Osteocyte (in vitro differentiated cells): ENCODE results near the gene PTPA. TPM values are rescaled to one million over a fixed set of nuclear protein-coding genes. Genes with fewer than 3 reads are reported as not detected.

ENCODE experiments used
- DNase-seq: peaks from one replicate; pipeline ENCODE4 v3.0.0; 2021; ENCODE audit warnings: mixed read lengths; ENCODE audit not compliant: unreplicated experiment; ENCODE audit errors: extremely low spot score
- H3K27ac Mint-ChIP-seq: one replicate; pipeline ENCODE4 v1.8.0; 2021; ENCODE audit warnings: mild to moderate bottlenecking, mixed read lengths; ENCODE audit not compliant: unreplicated experiment
- H3K27me3 Mint-ChIP-seq: one replicate; pipeline ENCODE4 v1.8.0; 2021; ENCODE audit warnings: mixed read lengths; ENCODE audit not compliant: unreplicated experiment
- H3K36me3 Mint-ChIP-seq: one replicate; pipeline ENCODE4 v1.8.0; 2021; ENCODE audit warnings: mixed read lengths; ENCODE audit not compliant: unreplicated experiment
- H3K4me1 Mint-ChIP-seq: one replicate; pipeline ENCODE4 v1.8.0; 2021; ENCODE audit warnings: mixed read lengths; ENCODE audit not compliant: unreplicated experiment
- H3K4me3 Mint-ChIP-seq: one replicate; pipeline ENCODE4 v1.8.0; 2021; ENCODE audit warnings: mild to moderate bottlenecking, moderate library complexity, mixed read lengths; ENCODE audit not compliant: unreplicated experiment
- H3K9me3 Mint-ChIP-seq: one replicate; pipeline ENCODE4 v1.8.0; 2021; ENCODE audit warnings: mixed read lengths; ENCODE audit not compliant: unreplicated experiment
- CTCF ChIP-seq: fragments of 200-600 bp; sonication (generic); IDR thresholded peaks from 2 replicates; pipeline ENCODE4 v1.5.0; 2021; ENCODE audit warnings: antibody characterized with exemption, mild to moderate bottlenecking, moderate library complexity
- total RNA-seq: library from RNA; stranded (reverse); gene quantifications from 2 replicates; pipeline ENCODE4 v1.2.1, GENCODE V29; 2021

PTPA gene
- total RNA-seq, 1 donor from 2014 or later = 140 TPM

- Mint-ChIP-seq H3K4me1 (no peaks in the 10 kb centered on the region), H3K36me3 (peaks cover 8% of the 10 kb centered on the region), H3K9me3 (no peaks in the 10 kb centered on the region), H3K27ac (no peak overlapping the region), H3K4me3 (no peak overlapping the region), H3K27me3 (no peaks in the 10 kb centered on the region)
- no peak for DNase-seq
- no peak for TF ChIP-seq CTCF
These were observed 39.0 kb upstream of the PTPA start for GRCh38 chr9:129072171-129072570.

DNA sequence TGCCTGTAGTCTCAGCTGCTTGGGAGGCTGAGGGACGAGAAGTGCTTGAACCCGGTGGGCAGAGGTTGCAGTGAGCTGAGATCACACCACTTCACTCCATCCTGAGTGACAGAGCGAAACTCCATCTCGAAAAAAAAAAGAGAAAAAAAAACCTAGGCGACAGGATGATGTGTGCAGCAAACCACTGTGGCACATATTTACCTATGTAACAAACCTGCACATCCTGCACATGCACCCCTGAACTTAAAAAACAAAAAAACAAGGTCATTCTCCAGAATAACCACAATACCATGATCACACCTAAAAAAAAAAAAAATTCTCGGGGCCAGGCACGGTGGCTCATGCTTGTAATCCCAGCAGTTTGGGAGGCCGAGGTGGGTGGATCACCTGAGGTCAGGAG, 37.8 kb upstream of the PTPA start:
- Mint-ChIP-seq H3K27ac (no peak overlapping the region), H3K4me1 (no peaks in the 10 kb centered on the region), H3K9me3 (no peaks in the 10 kb centered on the region), H3K4me3 (no peak overlapping the region), H3K36me3 (peaks cover 7% of the 10 kb centered on the region), H3K27me3 (no peaks in the 10 kb centered on the region)
- TF ChIP-seq CTCF = no peak
- DNase-seq = no peak

DNA sequence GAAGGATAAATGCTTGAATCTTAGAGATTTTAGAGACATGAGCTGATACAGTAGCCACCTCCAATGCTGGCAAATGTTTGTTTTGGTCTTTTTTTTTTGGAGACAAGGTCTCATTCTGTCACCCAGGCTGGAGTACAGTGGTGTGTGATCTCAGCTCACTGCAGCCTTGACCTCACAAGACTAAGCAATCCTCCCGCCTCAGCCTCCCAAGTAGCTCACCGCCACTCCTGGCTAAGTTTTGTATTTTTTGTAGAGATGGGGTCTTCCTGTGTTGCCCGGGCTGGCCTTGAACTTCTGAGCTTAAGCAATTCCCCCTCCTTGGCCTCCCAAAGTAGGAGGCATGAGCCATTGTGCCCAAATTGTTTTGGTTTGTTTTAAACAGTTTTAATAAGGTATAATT, 37.1 kb upstream of the PTPA start:
- Mint-ChIP-seq H3K4me3 (no peak overlapping the region), H3K4me1 (no peaks in the 10 kb centered on the region), H3K27me3 (no peaks in the 10 kb centered on the region), H3K36me3 (peaks cover 2% of the 10 kb centered on the region), H3K9me3 (no peaks in the 10 kb centered on the region), H3K27ac (no peak overlapping the region)
- DNase-seq = no peak
- TF ChIP-seq CTCF = no peak

DNA sequence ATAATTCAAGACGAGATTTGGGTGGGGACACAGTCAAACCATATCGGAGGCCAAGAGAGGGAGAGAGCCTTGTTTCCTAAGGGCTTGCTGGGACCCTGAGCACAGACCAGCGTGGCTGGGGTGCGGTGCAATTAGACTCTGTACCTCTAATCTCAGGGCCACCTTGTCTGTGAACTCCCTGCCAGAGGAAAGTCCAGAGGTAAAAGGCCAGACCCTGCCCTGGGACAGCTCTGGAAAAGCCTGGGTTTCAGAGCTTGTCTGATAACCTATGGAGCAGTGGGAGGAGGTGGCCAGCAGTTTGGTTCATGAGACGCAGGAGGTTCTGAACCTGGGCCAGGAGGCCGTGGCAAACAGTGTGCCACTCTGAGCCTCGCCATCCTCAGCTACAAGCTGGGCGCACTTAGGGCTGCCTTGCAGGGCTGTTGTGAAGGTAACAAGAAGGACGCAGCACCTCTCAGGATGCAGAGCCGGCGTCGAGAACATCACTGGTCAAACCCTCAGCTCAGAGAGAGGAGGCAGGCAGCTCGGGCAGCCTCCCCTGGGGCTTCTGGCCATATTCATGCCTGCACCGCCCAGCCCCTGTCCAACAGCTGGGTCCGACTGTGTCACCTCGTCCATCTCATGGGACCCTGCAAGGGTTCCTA, 35.1 kb upstream of the PTPA start:
- H3K27ac Mint-ChIP-seq = no peak overlapping the region
- H3K36me3 Mint-ChIP-seq = no peaks in the 10 kb centered on the region
- no peaks in the 10 kb centered on the region for H3K9me3 Mint-ChIP-seq
- no peak for TF ChIP-seq CTCF
- H3K4me1 Mint-ChIP-seq = peaks cover 7% of the 10 kb centered on the region
- DNase-seq = no peak
- H3K4me3 Mint-ChIP-seq = no peak overlapping the region
- H3K27me3 Mint-ChIP-seq = no peaks in the 10 kb centered on the region

DNA sequence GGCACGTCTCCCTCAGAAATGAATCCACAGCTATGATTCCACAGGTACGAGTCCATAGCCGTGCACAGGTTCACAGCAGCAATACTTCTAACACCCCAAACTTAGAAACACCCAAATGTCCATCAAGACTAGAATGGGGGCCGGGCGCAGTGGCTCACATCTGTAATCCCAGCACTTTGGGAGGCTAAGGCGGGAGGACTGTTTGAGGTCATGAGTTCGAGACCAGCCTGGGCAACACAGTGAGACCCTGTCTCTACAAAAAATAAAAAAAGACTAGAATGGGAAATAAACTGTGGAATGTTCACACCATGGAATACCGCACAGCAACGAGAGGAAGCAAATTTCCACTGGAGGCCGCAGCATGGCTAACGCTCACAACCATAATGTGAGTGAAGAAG, 34.6 kb upstream of the PTPA start:
- DNase-seq = no peak
- no peak overlapping the region for H3K27ac Mint-ChIP-seq
- TF ChIP-seq CTCF = no peak
- no peaks in the 10 kb centered on the region for H3K27me3 Mint-ChIP-seq
- peaks cover 10% of the 10 kb centered on the region for H3K4me1 Mint-ChIP-seq
- H3K36me3 Mint-ChIP-seq = no peaks in the 10 kb centered on the region
- H3K4me3 Mint-ChIP-seq = no peak overlapping the region
- H3K9me3 Mint-ChIP-seq = no peaks in the 10 kb centered on the region
